GM18517 (cell line): ENCODE results near the gene AHDC1.

Experiments
- ATAC-seq: cut with Tn5 transposase; IDR thresholded peaks from one replicate; pipeline ENCODE4 v1.9.1; 2021; ENCODE audit warnings: mild to moderate bottlenecking, moderate library complexity; ENCODE audit not compliant: unreplicated experiment

AHDC1 gene

DNA sequence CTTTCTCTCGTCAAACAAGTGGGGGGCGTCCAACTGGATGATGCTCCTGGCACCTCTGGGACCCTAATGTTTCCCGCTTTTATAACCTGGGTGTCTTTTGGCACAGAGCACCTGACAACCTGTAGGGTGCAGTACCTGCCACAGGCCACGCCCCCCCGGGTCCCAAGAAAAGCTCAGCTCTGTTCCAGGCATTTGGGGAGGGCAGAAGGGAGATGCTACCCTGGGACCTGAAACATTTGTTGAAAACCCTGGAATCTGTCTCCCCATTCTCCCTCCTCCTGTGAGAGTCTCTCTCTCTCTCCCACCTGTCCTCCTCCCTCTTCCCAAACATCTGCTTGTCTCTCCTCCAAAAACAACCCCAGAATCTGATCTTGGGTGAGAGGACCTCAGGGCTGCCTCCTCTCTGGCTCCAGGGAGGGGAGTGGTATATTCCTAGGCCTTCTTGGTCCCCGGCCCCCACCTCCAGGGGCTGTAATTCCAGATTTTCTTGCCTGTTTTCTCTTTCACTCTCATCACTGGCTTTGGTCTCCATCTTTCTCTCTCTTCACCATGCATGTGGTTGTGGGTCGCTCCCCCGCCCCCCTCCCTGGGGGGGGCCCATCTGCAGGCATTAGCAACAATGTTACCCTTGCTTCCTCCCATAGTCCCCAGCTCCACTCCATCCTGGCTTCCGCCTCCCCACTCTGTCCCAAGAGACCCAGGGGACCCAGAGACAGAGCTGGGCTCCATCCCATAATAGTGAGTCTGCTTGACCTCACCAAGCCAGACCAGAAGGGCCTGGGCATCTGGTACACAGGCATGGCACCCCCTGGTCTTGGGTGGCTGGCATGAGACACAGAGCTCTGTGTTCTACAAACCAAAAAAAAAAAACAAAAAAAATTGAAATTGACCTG, 4.1 kb downstream of the AHDC1 start:
- ATAC-seq: no peak

DNA sequence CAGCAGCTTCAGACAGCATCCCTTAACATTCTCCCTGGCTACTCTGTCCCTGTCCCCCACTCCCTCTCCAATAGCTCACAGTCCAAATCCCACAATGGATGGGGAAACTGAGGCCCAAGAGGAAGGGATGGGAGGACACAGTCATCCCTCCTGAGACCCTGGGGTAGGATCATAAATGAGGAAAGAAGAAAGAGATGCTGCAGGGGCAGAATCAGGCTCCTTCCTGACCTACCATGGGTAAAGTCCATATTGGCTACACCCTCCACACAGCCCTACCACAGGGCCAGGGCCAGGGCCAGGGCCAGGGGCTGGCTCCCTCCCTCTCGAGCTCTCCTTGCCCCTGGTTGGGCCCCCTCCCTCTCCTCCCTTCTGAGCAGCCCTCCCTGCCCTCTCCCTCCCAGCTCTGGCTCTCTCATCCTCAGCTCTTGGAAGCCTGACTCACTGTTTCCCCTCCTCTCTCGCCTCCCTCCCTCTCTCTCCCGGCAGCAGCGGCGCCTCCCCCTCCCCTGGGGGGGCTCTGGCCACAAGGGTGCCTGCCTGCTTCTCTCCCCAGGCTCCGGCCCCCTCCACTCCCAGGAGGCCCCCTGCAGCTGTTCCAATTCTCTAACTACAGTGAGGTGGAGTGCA, 4.9 kb downstream of the AHDC1 start:
- no peak for ATAC-seq

DNA sequence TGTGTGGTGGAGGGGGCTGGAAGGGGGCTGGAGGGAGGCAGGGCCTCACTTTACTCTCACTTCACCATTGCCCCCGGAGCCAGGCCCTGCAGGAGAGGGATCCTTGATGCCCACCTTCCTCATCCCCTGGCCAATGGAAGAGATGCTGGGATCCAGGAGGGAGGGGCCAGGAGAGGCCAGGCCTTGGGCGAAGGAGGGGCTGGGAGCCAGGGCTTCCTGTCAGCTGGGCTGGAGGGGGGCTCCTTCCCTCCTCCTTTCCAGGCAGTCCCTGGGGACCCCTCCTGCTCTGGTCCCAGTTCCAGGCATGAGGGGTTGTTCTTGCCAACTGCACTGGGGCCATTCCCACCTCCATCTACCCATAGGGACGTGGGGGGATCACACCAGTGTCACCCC, 5.7 kb downstream of the AHDC1 start:
- ATAC-seq: no peak

DNA sequence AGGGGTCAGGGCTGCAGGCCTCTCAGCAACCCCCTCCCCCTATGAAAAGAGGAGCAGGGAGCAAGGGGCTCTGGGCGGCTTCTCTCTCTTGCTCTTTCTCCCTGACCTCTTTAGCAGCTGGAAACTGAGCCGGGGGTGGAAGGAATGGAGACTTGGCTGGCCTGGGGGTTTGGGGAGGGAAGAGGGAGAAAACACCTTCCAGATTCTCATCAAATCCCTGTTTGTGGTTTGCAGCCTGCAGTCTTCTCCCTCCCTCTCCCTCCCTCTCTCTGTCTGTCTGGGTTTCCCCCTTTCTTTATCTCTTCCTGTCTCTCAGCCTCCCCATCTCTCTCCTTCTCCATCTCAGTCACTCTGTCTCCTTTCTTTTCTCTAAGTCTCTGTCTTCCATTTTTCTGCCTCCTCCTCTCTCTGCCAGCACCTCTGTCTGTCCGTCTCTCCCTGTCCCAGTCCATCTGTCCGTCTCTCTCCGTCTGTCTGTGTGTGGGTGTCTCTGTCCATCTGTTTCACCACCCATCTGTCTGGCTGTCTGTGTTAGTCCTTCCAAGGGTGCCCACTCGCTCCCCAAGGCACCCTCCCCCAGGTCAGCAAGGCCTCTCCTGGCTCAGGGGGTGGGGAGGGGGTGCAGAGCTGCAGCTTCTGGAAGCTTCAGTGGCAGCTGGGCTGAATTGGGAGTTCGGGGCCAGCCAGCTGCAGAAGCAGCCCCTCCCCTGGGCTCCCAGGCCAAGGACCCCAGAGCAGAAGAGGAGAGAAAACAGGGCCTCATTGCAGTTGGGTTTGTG, 6.2 kb downstream of the AHDC1 start:
- ATAC-seq: no peak

DNA sequence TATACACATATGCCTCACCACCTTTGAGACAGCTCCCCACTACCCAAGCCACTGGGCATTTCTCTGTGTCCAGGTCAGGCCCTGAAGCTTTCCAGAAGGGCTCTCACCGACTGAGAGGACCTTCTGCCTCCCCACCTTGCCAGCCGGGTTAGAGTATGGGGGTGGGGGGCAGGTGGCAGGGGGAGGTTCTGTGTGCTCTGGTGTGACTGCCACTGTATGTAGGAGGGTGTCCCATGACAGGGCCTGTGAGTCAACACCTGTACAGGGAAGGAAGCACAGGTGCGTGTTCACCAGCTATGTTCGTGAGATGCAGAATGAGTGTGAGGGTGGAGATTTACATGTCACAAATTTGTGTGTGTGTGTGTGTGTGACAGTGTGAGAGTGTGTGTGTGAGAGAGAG, 7.0 kb downstream of the AHDC1 start:
- no peak for ATAC-seq

DNA sequence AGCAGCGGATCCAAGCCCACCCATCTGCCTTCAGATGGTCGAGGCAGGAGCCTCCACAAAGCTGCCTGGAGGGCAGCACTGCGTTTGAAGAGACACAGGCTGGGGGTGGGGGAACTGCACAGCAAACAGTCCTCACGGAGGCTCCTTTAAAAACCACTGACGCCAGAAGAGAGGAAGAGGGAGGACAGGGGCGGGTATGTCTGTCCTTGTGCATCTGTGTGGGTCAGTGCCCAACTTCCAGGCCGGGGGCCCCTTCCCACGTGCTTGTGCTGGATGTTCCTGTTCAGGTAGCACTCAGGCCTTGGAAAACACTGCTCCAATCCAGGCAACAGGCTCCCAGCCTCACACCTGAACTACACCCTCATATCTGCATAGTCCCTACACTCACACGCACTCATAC, 7.7 kb downstream of the AHDC1 start:
- ATAC-seq: no peak

DNA sequence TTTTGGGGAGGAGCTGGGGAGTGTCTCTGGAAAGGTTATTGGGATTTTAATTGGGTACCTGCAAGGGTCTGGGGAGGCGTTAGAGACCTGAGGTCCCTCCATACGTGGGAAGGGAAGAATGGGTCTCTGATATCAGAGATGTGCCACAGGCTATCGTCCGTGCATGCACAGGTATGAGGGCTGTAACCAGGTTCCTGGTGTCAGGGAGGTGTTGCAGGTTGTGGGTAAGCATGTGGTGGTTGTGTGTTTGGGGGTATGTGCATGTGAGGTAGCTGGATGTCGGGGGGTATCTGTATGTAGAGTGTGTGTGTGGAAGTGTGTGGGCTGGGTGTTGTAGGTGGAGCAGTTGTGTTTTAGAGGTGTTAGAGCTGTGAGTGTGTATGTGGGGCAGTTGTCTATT, 8.3 kb downstream of the AHDC1 start:
- no peak for ATAC-seq

DNA sequence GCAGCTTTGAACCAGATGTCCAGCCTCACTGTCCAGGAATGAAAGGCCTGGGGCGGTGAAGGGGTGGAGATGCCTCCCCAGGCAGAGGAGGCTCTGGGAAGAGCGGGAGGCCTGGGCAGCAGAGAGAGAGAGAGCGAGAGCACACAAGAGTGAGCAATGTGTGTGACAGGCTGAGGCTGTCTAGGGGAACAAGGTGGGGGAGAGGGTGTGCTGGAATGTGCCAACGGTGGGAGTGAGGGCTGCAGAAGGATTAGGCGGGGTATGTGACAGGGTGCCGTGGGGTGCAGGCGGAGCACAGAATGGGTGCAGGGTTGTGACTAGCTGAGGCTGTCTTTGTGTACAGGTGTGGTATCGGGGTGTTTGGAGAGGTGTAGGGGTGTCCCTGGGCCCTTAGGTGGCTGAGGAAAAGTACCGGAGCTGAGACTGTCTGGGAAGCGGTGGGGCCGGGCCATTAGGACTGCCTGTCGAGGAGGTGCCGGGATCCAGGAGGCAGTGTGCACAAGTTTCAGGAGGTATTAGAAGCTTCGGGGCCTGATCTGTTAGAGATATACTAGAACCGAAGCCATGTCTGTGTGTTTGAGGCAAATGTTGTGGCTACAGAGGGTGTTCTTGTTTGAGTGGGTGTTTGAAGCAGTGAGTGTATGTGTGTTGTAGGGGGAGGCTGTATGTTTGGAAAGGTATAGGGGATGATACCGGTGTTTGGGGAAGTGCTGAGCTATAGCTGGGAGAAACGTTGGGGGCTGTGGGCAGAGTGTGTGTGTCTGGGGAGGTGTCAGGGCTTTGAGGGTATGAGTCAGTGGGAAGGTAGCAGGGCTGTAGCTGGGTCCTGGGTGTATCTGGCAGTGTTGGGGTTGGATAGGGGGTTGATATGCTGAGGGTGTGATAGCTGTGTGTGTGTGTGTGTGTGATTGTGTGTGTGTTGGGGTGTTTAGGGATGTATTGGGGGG, 9.1 kb downstream of the AHDC1 start:
- ATAC-seq: no peak

DNA sequence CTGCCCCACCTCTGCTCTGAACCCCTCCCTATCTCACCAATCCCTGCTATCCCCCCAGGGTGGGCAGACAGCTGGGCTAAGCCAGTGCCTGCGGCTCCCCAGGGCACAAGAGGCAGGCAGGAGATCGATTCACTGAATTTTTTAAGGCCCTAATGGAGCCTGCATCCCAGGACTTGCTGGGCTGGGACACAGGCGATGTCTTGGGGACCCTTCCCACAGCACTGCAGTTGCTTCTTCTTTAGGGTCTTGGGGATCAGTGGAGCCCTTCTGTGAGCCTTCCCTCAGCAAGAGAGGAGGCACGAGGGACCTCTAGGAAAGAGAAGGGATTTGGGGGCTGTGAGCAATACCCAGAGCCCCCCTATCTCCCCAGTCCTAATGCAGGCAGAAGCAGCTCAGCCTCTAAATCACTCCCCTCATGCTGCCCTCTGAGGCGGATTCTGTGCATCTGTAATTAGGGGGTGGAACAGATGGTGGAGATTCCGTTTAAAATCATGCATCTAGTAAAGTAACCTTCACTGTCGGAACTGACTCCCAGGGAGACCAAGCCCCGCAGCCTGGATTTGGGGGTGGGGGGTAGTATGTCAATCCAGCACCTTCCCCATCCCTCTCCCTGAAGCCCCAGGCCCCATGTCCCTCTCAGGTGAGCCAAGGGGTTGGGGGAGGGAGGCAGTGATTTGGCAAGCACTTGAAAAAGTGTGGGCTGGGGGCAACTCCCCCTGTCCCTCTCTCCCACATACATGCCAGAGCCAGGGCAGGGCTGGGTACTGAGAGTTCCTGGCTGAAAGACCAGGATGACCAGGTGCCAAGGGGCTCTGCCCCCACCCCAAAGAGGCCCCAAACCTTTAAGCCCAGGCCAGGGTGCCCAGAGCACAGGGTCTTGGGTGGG, 10.0 kb downstream of the AHDC1 start:
- ATAC-seq: no peak

DNA sequence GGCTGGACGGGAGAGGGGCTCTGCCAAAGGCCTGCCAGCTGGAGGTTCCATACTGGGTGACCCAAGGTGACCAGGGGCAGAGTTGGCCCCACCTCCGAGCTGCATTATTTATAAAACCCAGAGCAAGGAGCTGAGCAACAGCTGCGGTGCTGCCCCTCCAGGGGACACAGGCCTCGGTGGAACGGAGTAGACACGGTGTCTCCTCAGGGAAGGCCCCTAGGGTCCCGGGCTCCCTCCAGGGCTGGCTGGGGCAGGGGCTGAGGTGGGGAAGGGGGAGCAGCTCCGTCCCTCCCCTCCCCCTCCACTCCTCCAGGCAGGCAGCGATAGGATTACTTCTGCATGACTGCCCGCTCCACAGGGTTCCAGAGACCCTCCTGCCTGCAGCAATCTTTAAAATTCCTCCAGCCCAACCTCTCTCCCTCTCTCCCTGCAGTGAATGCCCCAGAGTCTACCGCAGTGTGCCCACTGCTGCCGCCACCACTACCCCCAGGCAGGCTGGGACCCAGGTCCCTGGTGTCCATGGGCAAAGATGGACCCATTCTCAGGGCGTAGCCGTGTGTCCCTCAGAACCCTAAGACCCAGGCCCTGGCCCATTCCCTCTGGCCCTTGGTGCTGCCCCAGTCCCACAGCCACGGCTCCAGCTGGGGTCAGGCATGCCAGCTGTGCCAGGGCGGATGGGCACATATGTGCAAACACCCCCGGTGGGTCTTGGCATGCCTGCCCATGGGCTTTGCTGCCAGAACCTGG, 10.8 kb downstream of the AHDC1 start:
- no peak for ATAC-seq

DNA sequence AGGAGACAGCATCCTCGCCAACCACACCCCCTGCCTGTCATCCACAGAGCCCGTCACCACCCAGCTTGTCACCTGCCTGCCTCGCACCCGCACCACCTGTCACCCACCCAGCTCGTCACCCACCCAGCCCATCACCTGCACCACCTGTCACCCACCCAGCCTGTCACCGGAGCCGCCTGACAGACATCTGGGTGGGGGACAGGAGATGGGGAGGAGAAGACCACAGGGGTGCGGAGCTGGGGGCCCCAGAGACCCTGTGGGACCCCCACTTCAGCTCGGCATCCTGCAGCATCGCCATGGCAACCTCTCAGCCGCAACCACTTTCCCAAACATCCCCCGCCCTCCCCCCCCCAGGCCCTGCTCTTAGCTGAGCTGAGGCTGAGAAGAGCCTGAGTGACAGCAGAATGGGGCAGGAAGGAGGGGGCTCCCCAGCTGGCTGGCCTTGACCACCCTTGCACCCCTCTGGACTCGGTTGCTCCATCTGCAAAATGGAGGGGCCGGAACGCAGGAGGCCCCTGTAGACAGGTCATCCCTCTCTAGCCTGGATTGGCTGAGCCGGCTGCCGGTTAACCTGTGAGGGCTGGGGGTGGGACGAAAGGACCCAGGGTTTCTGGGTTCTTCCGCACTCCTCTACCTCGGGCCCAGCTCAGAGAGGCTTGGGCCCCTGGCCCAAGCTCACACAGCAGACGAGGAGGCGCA, 11.6 kb downstream of the AHDC1 start:
- no peak for ATAC-seq

DNA sequence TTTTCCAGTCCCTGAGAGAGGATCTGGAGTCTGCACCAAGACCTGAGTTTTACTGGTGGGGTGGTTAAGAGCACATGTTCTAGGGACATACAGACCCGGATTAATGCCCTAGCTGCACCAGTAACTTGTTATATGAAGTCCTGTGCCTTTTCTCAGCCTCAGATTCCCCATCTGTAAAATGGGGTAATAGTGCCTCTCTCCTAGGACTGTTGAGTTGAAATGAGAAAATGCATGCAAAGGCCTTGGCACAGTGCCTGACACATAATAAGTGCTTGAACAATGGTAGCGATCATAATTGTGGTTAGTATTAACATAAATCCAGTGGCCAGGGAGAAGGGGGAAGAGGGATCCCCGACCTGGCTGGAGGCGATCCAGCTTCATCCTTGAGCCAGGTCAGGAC, 12.3 kb downstream of the AHDC1 start:
- ATAC-seq: no peak

DNA sequence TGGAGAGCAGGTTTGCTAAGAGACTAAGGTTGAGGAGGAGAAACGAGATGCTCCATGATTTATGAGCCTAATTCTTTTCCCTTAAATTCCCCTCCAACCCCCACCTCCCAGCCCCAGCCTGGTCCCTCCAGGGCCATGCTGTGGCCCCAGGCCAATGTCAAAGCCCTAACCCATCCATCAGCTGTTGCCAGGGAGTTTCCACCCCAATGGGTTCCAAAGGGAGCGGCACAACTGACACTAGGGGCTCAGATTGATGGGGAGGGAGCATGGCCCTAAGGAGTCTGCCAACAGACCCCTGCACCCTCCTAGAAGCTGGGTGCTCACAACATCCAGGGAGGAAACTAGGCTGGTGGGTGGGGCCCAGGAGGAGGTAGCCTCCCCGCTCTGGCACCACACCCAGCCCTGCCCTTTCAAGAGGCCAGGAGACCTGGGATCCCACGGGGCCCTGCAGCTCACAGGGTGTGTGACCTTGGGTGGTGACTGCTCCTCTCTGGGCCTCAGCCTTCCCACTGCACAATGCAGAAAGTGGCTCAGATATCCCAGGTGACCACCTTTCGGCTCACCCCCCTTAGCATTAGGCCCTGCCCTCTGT, 12.9 kb downstream of the AHDC1 start:
- ATAC-seq: no peak

DNA sequence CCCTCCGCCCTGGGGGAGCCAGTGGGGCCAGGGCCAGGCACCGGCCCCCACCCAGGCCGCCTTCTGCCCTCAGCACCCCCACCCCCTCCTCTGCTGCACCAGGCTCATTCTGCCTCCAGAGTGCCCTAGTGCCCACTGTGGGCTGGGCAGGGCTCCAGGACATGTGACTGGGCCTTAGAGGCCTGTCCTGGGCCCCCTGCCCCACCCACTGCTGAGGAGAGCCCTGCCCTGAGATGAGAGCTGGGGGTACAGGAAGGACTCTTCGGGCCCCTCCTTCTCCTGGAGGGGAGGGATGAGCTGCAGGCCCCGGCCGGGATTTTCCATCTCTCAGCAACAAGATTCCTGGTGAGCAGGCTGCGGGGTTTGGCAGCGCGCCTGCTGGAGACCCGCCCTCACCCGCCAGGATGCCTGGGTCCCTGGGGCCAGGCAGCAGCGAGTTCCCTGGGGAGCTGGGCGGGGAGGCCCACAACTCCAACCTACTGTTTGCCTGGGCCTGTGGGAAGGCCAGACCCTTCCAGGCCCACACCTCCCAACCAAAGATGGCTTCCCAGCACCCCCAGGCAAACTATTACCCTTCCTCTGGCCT, 14.0 kb downstream of the AHDC1 start:
- no peak for ATAC-seq

DNA sequence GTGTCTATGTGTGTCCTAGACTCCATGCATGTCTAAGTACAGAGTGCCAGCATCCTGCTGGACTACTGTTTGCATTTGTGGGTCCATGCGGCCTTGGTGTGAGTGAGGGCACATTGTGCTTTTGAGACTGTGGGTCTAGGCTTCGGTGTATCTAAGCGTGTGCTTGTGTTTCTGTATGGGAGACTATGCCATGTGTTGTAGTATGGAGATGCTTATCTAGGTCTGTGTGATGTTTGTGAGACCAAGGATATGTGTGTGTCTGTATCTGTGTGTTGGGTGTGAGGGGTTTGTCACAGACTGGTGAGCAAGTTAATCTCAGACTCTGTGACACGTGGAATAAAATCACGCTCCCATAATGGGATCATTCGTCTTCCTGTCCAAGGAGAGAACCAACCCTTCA, 14.5 kb downstream of the AHDC1 start:
- ATAC-seq: no peak

DNA sequence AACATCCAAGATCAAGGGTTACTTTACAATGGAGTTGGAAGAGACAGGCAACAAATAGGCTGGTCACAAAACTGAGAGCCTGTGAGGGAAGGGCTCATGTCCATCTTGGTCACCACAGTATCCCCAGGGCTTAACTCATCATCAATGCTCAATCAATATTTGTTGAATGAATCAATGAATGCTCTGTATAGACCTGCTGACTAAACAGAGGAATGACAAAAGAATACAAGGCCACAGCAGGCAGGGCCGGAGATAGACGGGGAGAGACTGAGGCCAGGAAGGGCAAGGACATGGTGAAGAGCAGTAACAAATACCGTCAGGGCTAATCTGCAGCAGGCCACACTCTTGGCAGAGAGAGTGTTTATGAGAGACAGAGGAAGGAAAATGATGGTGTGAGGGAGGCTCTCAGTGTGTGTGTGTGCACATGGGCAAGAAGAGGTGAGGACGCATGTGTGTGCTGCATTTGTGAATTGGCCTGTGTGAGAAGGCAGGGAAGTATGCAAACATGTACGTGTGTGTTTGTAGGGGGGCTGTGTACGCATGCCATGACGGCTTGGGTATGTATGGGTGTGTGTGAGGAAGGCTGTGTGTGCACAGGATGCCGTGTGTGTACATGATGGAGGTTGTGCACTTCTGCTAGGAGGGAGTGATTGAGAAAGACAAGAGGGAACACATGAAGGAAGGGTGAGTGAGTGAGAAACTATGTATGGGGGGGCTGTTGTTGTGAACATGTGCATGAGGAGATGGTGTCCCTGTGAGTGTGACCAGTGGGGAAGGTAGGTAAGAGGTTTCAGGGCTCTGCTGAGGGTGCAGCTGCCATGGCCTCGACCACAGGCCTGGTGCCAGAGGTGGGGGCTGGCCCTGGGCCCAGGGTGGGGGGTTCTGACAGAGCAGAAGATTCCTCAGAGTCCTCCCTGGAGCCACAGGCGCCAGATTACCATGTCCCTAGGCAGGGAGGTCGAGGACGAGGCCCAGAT, 15.4 kb downstream of the AHDC1 start:
- no peak for ATAC-seq
